Naive thymus-derived CD4-positive, alpha-beta T cell (primary cell): Measurements from ENCODE around the gene MLST8. TPM values are rescaled to one million over a fixed set of nuclear protein-coding genes. Genes with fewer than 3 reads are reported as not detected.

ENCODE experiments used
- ATAC-seq: fragments of 150-1000 bp; cut with Tn5 transposase; 2 replicates; pipeline ENCODE4 v1.10.0; 2021; ENCODE audit warnings: mild to moderate bottlenecking, moderate library complexity
- CTCF ChIA-PET: fragments of 350-600 bp; sonication (Branson Sonifier 250); formaldehyde crosslinking; loops from one replicate; lab custom pipeline; 2021; ENCODE audit warnings: antibody characterized with exemption; lab: Charles Lee
- POLR2A ChIA-PET: fragments of 350-600 bp; sonication (Branson Sonifier 250); formaldehyde crosslinking; loops from one replicate; lab custom pipeline; 2021; ENCODE audit warnings: antibody characterized with exemption, inconsistent platforms; lab: Charles Lee
- DNase-seq, 9 donors: peaks; one replicate each; pipeline versions ENCODE4 v3.0.0 to v3.0.0-alpha.2; 2020 to 2022; ENCODE audit warnings: mixed read lengths in 1 of 9
- H3K27ac ChIP-seq: one replicate; pipeline ENCODE4 v1.7.0; 2013; ENCODE audit warnings: mild to moderate bottlenecking, low read depth, low read length, moderate library complexity
- H3K27me3 ChIP-seq, 2 donors: one replicate each; pipeline ENCODE4 v1.7.0; 2013; ENCODE audit warnings: low read length in 2 of 2, mild to moderate bottlenecking in 2 of 2, moderate library complexity in 2 of 2; ENCODE audit not compliant: control insufficient read depth in 2 of 2, insufficient read depth in 2 of 2
- H3K36me3 ChIP-seq, 3 experiments: 1 replicate in 2 of 3; 2 replicates in 1 of 3; pipeline ENCODE4 v1.7.0; 2013; ENCODE audit warnings: low read length in 3 of 3, mild to moderate bottlenecking in 3 of 3, moderate library complexity in 1 of 3; ENCODE audit not compliant: insufficient read depth in 3 of 3, control insufficient read depth in 2 of 3
- H3K4me1 ChIP-seq, 2 donors: one replicate each; pipeline ENCODE4 v1.7.0; 2013; ENCODE audit warnings: low read length in 2 of 2, mild to moderate bottlenecking in 2 of 2, moderate library complexity in 1 of 2; ENCODE audit not compliant: control insufficient read depth in 2 of 2, insufficient read depth in 2 of 2
- H3K4me3 ChIP-seq: 2 replicates; pipeline ENCODE4 v1.7.0; 2013; ENCODE audit warnings: mild to moderate bottlenecking, low read length
- H3K9me3 ChIP-seq, 3 experiments: 1 replicate in 2 of 3; 2 replicates in 1 of 3; pipeline ENCODE4 v1.7.0; 2013; ENCODE audit warnings: low read length in 3 of 3; ENCODE audit not compliant: control insufficient read depth in 2 of 3
- H3K27ac Mint-ChIP-seq, 9 donors: one replicate each; pipeline ENCODE4 v1.8.0; 2020 to 2022; ENCODE audit warnings: mixed read lengths in 9 of 9, mild to moderate bottlenecking in 8 of 9, moderate library complexity in 5 of 9, inconsistent platforms in 2 of 9
- H3K27me3 Mint-ChIP-seq, 5 donors: one replicate each; pipeline ENCODE4 v1.8.0; 2021 to 2022; ENCODE audit warnings: mixed read lengths in 5 of 5, mild to moderate bottlenecking in 1 of 5
- H3K36me3 Mint-ChIP-seq, 5 donors: one replicate each; pipeline ENCODE4 v1.8.0; 2020 to 2022; ENCODE audit warnings: mixed read lengths in 5 of 5, mild to moderate bottlenecking in 3 of 5, inconsistent platforms in 1 of 5
- H3K4me1 Mint-ChIP-seq, 7 donors: one replicate each; pipeline ENCODE4 v1.8.0; 2020 to 2022; ENCODE audit warnings: mixed read lengths in 7 of 7, mild to moderate bottlenecking in 3 of 7, inconsistent platforms in 1 of 7
- H3K4me3 Mint-ChIP-seq, 10 donors: one replicate each; pipeline ENCODE4 v1.8.0; 2020 to 2022; ENCODE audit warnings: mild to moderate bottlenecking in 10 of 10, mixed read lengths in 10 of 10, moderate library complexity in 6 of 10, inconsistent platforms in 2 of 10
- H3K9me3 Mint-ChIP-seq, 11 donors: one replicate each; pipeline ENCODE4 v1.8.0; 2020 to 2022; ENCODE audit warnings: mixed read lengths in 11 of 11, mild to moderate bottlenecking in 4 of 11, inconsistent platforms in 1 of 11, moderate library complexity in 1 of 11
- intact Hi-C, 2 donors: fragments of 100-400 bp; cut with micrococcal nuclease; formaldehyde crosslinking; loops; one replicate each; pipeline ENCODE4 v1.15.1; 2023
- polyA plus RNA-seq, 2 donors: library from polyadenylated mRNA; unstranded; fragments of 300-500 nt; fragmentation: Illumina TruSeq; gene quantifications; one replicate each; pipeline ENCODE4 v1.2.3, GENCODE V29; 2021
- total RNA-seq, 6 experiments: library from RNA in 5 of 6; stranded (reverse) in 5 of 6; gene quantifications; 1 replicate in 5 of 6; 2 replicates in 1 of 6; pipeline ENCODE4 v1.2.3 and lab custom pipeline; 2021 to 2026

Gene MLST8
- total and polyA plus RNA-seq, 7 experiments from 2014 or later, result 20.7 to 41.2 (median 35.5) TPM

GRCh38 chr16:2172688-2173335 is 32.4 kb upstream of the MLST8 start:
- Mint-ChIP-seq H3K27me3 (no peaks in the 10 kb centered on the region), H3K36me3 (peaks cover 3 to 11% (median 4%) of the 10 kb centered on the region in 5 donors), H3K27ac (no peak overlapping the region), H3K4me1 (peaks cover 0 to 4% (median 0%) of the 10 kb centered on the region in 7 donors), H3K4me3 (no peak overlapping the region), H3K9me3 (no peaks in the 10 kb centered on the region)
- Histone ChIP-seq H3K36me3 (peaks cover 0 to 64% (median 0%) of the 10 kb centered on the region in 3 experiments), H3K27ac (no peak overlapping the region), H3K4me1 (no peaks in the 10 kb centered on the region), H3K27me3 (no peaks in the 10 kb centered on the region), H3K4me3 (no peak overlapping the region), H3K9me3 (no peaks in the 10 kb centered on the region)
- CTCF ChIA-PET, result no interaction called here
- DNase-seq (no peak), ATAC-seq (no peak)
- POLR2A ChIA-PET, result interaction anchor here (0.6 kb wide), 1 partner anchor 330 kb away, joined by 4 read pairs; no protein-coding TSS in a partner anchor
- intact Hi-C loops, result no loop called here

GRCh38 chr16:2173366-2173765 is 31.9 kb upstream of the MLST8 start:
- Mint-ChIP-seq H3K4me1 (peaks cover 0 to 4% (median 0%) of the 10 kb centered on the region in 7 donors), H3K36me3 (peaks cover 3 to 11% (median 4%) of the 10 kb centered on the region in 5 donors), H3K4me3 (no peak overlapping the region), H3K27ac (no peak overlapping the region), H3K27me3 (no peaks in the 10 kb centered on the region), H3K9me3 (no peaks in the 10 kb centered on the region)
- DNase-seq (no peak), ATAC-seq (no peak)
- Histone ChIP-seq H3K36me3 (peaks cover 0 to 59% (median 0%) of the 10 kb centered on the region in 3 experiments), H3K27me3 (no peaks in the 10 kb centered on the region), H3K27ac (no peak overlapping the region), H3K9me3 (no peaks in the 10 kb centered on the region), H3K4me1 (no peaks in the 10 kb centered on the region), H3K4me3 (no peak overlapping the region)
- ChIA-PET CTCF (no interaction called here), POLR2A (no interaction called here)
- intact Hi-C loops, result no loop called here

GRCh38 chr16:2173916-2174315 is 31.3 kb upstream of the MLST8 start:
- no peaks in the 10 kb centered on the region for H3K9me3 Mint-ChIP-seq
- H3K36me3 Mint-ChIP-seq, result peaks cover 3 to 11% (median 4%) of the 10 kb centered on the region in 5 donors
- H3K27ac ChIP-seq, result no peak overlapping the region
- no peaks in the 10 kb centered on the region for H3K9me3 ChIP-seq
- no peaks in the 10 kb centered on the region for H3K27me3 ChIP-seq
- no peaks in the 10 kb centered on the region for H3K27me3 Mint-ChIP-seq
- H3K4me3 ChIP-seq, result no peak overlapping the region
- peak overlapping the region in 1 of 9 donors; percentile 18 for H3K27ac Mint-ChIP-seq
- no peak overlapping the region for H3K4me3 Mint-ChIP-seq
- no peaks in the 10 kb centered on the region for H3K4me1 ChIP-seq
- peaks cover 0 to 4% (median 0%) of the 10 kb centered on the region in 7 donors for H3K4me1 Mint-ChIP-seq
- H3K36me3 ChIP-seq, result peaks cover 0 to 54% (median 0%) of the 10 kb centered on the region in 3 experiments
- no peak for DNase-seq
- ATAC-seq, result no peak
- ChIA-PET POLR2A (no interaction called here), CTCF (no interaction called here)
- intact Hi-C loops, result no loop called here

- CTCF ChIA-PET, result interaction anchor here (0.6 kb wide), 1 partner anchor 10 kb away, joined by 3 read pairs; no protein-coding TSS in a partner anchor
- no peaks in the 10 kb centered on the region for H3K27me3 Mint-ChIP-seq
- Histone ChIP-seq H3K36me3 (peaks cover 0 to 54% (median 0%) of the 10 kb centered on the region in 3 experiments), H3K9me3 (no peaks in the 10 kb centered on the region), H3K4me3 (no peak overlapping the region), H3K27ac (no peak overlapping the region), H3K27me3 (no peaks in the 10 kb centered on the region), H3K4me1 (no peaks in the 10 kb centered on the region)
- no peaks in the 10 kb centered on the region for H3K9me3 Mint-ChIP-seq
- peaks cover 0 to 4% (median 0%) of the 10 kb centered on the region in 7 donors for H3K4me1 Mint-ChIP-seq
- intact Hi-C loops, result no loop called here
- H3K4me3 Mint-ChIP-seq, result no peak overlapping the region
- H3K27ac Mint-ChIP-seq, result peak overlapping the region in 1 of 9 donors; percentile 18
- POLR2A ChIA-PET, result no interaction called here
- ATAC-seq, result no peak
- H3K36me3 Mint-ChIP-seq, result peaks cover 3 to 11% (median 4%) of the 10 kb centered on the region in 5 donors
- no peak for DNase-seq
Measured at GRCh38 chr16:2174396-2175131, 30.7 kb upstream of the MLST8 start.

- ATAC-seq, result no peak
- peaks cover 0 to 54% (median 0%) of the 10 kb centered on the region in 3 experiments for H3K36me3 ChIP-seq
- POLR2A ChIA-PET, result no interaction called here
- no peak for DNase-seq
- H3K27me3 ChIP-seq, result no peaks in the 10 kb centered on the region
- Mint-ChIP-seq H3K36me3 (peaks cover 3 to 11% (median 4%) of the 10 kb centered on the region in 5 donors), H3K4me3 (no peak overlapping the region), H3K27me3 (no peaks in the 10 kb centered on the region), H3K27ac (no peak overlapping the region), H3K9me3 (no peaks in the 10 kb centered on the region), H3K4me1 (peaks cover 0 to 4% (median 0%) of the 10 kb centered on the region in 7 donors)
- H3K9me3 ChIP-seq, result no peaks in the 10 kb centered on the region
- H3K4me3 ChIP-seq, result no peak overlapping the region
- H3K27ac ChIP-seq, result no peak overlapping the region
- intact Hi-C loops, result no loop called here
- CTCF ChIA-PET, result no interaction called here
- no peaks in the 10 kb centered on the region for H3K4me1 ChIP-seq
Measured at GRCh38 chr16:2175454-2175853, 29.8 kb upstream of the MLST8 start.

- H3K27ac Mint-ChIP-seq, result no peak overlapping the region
- H3K4me3 ChIP-seq, result no peak overlapping the region
- H3K4me1 Mint-ChIP-seq, result peaks cover 0 to 4% (median 0%) of the 10 kb centered on the region in 7 donors
- no peaks in the 10 kb centered on the region for H3K27me3 Mint-ChIP-seq
- H3K36me3 Mint-ChIP-seq, result peaks cover 3 to 11% (median 4%) of the 10 kb centered on the region in 5 donors
- ChIA-PET POLR2A (no interaction called here), CTCF (no interaction called here)
- no peaks in the 10 kb centered on the region for H3K27me3 ChIP-seq
- H3K4me1 ChIP-seq, result no peaks in the 10 kb centered on the region
- no peaks in the 10 kb centered on the region for H3K9me3 Mint-ChIP-seq
- DNase-seq (no peak), ATAC-seq (no peak)
- no peak overlapping the region for H3K27ac ChIP-seq
- intact Hi-C loops, result no loop called here
- no peaks in the 10 kb centered on the region for H3K9me3 ChIP-seq
- peaks cover 0 to 54% (median 0%) of the 10 kb centered on the region in 3 experiments for H3K36me3 ChIP-seq
- H3K4me3 Mint-ChIP-seq, result no peak overlapping the region
Measured at GRCh38 chr16:2176047-2176446, 29.2 kb upstream of the MLST8 start.
